GM12874 (cell line): ENCODE data around the gene ADCY2.

ENCODE experiments used
- CTCF ChIP-seq: IDR thresholded peaks from 2 replicates; pipeline ENCODE4 v1.5.1; 2011; ENCODE audit warnings: low read depth, mild to moderate bottlenecking, control low read depth, low read length, moderate library complexity; ENCODE audit not compliant: insufficient read depth

Gene ADCY2

GRCh38 chr5:7397937-7398336 is 2.0 kb downstream of the ADCY2 start:
- no peak for TF ChIP-seq CTCF

- no peak for TF ChIP-seq CTCF
Measured at GRCh38 chr5:7398596-7399280, 2.8 kb downstream of the ADCY2 start.

GRCh38 chr5:7405277-7405676 is 9.3 kb downstream of the ADCY2 start:
- TF ChIP-seq CTCF = no peak

- TF ChIP-seq CTCF = no peak
Measured at GRCh38 chr5:7410936-7411511, 15.1 kb downstream of the ADCY2 start.

GRCh38 chr5:7412409-7412808 is 16.5 kb downstream of the ADCY2 start:
- no peak for TF ChIP-seq CTCF

- no peak for TF ChIP-seq CTCF
Measured at GRCh38 chr5:7415123-7415522, 19.2 kb downstream of the ADCY2 start.

GRCh38 chr5:7415587-7416535 is 19.9 kb downstream of the ADCY2 start:
- no peak for TF ChIP-seq CTCF
